Lower lobe of right lung (tissue), 2 donors: Measurements from ENCODE around the gene CADM2. TPM values are rescaled to one million over a fixed set of nuclear protein-coding genes. Genes with fewer than 3 reads are reported as not detected.

Experiments used
- ATAC-seq, 2 donors: fragments of 200-7000 bp; cut with Tn5 transposase; one replicate each; pipeline ENCODE4 v1.9.1; 2020 to 2022; ENCODE audit warnings: mild to moderate bottlenecking in 2 of 2, moderate library complexity in 2 of 2
- DNase-seq: peaks from one replicate; pipeline ENCODE4 v3.0.0-alpha.2; 2020
- H3K27ac ChIP-seq: fragments of 200-600 bp; one replicate; pipeline ENCODE4 v1.8.0; 2022
- H3K27me3 ChIP-seq: fragments of 200-600 bp; one replicate; pipeline ENCODE4 v1.8.0; 2022; ENCODE audit warnings: low read depth
- H3K36me3 ChIP-seq: fragments of 200-600 bp; one replicate; pipeline ENCODE4 v1.8.0; 2022; ENCODE audit warnings: mild to moderate bottlenecking
- H3K4me1 ChIP-seq: fragments of 200-600 bp; one replicate; pipeline ENCODE4 v1.8.0; 2022
- H3K4me3 ChIP-seq: fragments of 200-600 bp; one replicate; pipeline ENCODE4 v1.8.0; 2022; ENCODE audit warnings: mild to moderate bottlenecking
- H3K9me3 ChIP-seq: fragments of 200-600 bp; one replicate; pipeline ENCODE4 v1.8.0; 2022
- intact Hi-C: fragments of 100-400 bp; cut with DNase I; formaldehyde crosslinking; loops from one replicate; pipeline ENCODE4 v1.11.0; 2022
- total RNA-seq: library from RNA; stranded (reverse); fragmentation: NEBNext Ultra II Directional; extraction: Animal tissue kit (Norgen Biotek cat#: 25700); gene quantifications from one replicate; pipeline ENCODE4 v1.2.1, GENCODE V29; 2021
- TF ChIP-seq, protein P1 (sequence below): fragments of 200-600 bp; IDR thresholded peaks from one replicate; pipeline ENCODE4 v1.8.0; 2022; ENCODE audit warnings: antibody characterized with exemption, mild to moderate bottlenecking
- donor health status: DM: no; HTN: yes; CAD: no; lungs with severe emphysema.

Gene CADM2
- total RNA-seq, 1 donor from 2014 or later: 0.83 TPM

DNA sequence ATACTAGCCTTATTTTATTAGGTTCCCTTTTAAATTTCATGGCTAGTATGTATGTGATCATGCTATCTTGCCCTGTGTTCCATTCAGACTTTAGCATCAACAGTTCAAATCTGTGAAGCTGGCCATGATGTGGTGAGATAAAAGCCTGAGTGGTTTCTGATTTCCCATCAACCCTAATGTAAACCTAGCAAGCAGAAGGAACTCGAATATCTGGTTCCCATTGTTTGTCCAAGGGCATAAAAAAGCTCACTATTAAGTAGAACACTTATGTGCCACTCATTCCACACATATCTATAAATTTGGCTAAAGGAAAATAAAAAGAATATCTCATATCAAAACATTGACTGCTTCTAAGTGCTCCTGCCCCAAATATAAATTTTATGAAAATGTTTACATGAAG is 311.7 kb downstream of the CADM2 start:
- TF ChIP-seq, protein P1, sequence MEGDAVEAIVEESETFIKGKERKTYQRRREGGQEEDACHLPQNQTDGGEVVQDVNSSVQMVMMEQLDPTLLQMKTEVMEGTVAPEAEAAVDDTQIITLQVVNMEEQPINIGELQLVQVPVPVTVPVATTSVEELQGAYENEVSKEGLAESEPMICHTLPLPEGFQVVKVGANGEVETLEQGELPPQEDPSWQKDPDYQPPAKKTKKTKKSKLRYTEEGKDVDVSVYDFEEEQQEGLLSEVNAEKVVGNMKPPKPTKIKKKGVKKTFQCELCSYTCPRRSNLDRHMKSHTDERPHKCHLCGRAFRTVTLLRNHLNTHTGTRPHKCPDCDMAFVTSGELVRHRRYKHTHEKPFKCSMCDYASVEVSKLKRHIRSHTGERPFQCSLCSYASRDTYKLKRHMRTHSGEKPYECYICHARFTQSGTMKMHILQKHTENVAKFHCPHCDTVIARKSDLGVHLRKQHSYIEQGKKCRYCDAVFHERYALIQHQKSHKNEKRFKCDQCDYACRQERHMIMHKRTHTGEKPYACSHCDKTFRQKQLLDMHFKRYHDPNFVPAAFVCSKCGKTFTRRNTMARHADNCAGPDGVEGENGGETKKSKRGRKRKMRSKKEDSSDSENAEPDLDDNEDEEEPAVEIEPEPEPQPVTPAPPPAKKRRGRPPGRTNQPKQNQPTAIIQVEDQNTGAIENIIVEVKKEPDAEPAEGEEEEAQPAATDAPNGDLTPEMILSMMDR: no peak
- H3K36me3 ChIP-seq: no peaks in the 10 kb centered on the region
- no peak overlapping the region for H3K27ac ChIP-seq
- DNase-seq (no peak), ATAC-seq (no peak)
- intact Hi-C loops: no loop called here
- H3K4me1 ChIP-seq: no peaks in the 10 kb centered on the region
- no peaks in the 10 kb centered on the region for H3K9me3 ChIP-seq
- no peak overlapping the region for H3K4me3 ChIP-seq
- no peaks in the 10 kb centered on the region for H3K27me3 ChIP-seq

DNA sequence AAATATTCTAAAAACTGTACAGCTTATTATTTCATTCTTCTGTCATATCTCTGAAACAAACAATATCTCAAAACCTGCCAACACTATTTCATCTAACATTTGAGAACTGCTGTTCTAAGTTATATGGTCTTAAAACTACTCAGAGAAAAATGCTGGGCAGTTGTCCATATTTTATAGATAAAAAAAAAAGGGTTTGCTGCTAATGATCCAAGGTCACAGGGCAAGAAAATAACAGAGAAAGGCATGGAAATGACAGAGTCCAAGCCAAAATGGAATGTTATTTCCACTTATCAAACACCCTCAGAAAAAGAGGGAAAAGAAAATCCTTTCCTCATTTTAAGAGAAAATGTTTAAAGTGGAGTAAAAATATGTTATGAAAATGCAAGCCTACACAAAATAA is 313.1 kb downstream of the CADM2 start:
- DNase-seq: no peak
- Histone ChIP-seq H3K27ac (no peak overlapping the region), H3K4me3 (no peak overlapping the region), H3K36me3 (no peaks in the 10 kb centered on the region), H3K27me3 (no peaks in the 10 kb centered on the region), H3K9me3 (no peaks in the 10 kb centered on the region), H3K4me1 (no peaks in the 10 kb centered on the region)
- TF ChIP-seq, protein P1: no peak
- ATAC-seq: no peak
- intact Hi-C loops: no loop called here

DNA sequence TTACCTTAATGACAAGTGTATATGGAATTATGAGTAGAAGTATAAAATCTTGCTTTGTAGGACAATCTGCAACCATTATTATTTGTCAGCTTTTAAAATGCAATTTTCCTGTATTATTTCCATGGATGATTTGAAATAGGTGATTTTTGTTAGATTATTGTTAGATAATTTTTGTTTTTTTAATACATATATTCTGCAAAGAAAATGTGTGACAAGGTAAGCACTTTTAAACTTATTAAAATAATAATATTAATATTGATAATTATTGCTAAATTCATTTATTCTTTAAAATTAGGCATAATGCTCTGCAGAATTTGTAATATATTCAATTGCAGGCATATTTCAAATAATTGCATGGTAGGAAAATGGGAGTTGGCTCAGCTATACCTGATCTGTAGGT is 329.5 kb downstream of the CADM2 start:
- ATAC-seq (no peak), DNase-seq (no peak)
- intact Hi-C loops: no loop called here
- Histone ChIP-seq H3K27me3 (no peaks in the 10 kb centered on the region), H3K36me3 (no peaks in the 10 kb centered on the region), H3K4me3 (no peak overlapping the region), H3K9me3 (no peaks in the 10 kb centered on the region), H3K27ac (no peak overlapping the region), H3K4me1 (no peaks in the 10 kb centered on the region)
- TF ChIP-seq, protein P1: no peak

DNA sequence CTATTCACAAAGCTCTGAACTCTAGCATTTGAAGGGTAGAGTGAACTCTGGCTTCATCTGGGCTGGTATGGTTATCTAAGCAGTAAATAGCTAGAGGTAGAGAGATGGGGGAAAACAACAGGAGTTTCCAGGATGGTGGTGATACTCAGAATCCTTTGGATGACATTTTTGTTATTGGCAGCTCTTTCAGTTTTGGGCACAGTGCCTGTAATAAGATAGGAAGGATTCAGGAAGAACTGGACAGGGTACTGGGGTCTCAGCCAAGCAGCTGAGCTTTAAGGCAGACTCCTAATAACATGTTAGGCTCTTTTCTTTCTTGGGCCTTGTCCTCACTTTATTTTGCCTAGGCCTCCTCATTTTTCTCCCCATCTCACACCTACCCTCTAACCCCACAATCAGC is 338.5 kb downstream of the CADM2 start:
- no peaks in the 10 kb centered on the region for H3K27me3 ChIP-seq

DNA sequence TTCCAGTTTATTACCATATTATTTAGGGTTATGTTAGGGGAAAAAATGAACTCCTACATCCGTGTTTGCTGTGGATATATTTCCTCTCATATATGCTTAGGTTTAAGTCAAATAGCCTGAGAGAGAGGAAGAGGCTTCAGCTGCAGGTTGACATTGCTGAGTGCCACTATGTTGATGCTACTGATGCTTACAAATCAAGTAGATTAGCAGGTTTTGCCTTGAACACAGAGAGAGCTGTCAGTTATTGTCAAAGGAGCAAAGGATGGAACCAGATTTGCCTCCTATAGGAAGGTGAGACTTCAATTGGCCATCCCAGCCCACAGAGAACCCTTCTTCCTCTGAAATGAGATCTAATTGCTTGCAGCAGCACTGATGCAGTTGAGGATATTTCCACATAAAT is 339.2 kb downstream of the CADM2 start:
- DNase-seq: no peak
- no peaks in the 10 kb centered on the region for H3K9me3 ChIP-seq
- no peaks in the 10 kb centered on the region for H3K36me3 ChIP-seq
- TF ChIP-seq, protein P1: no peak
- intact Hi-C loops: no loop called here
- no peak overlapping the region for H3K4me3 ChIP-seq
- no peak overlapping the region for H3K27ac ChIP-seq
- H3K4me1 ChIP-seq: no peaks in the 10 kb centered on the region
- ATAC-seq: no peak
- H3K27me3 ChIP-seq: no peaks in the 10 kb centered on the region

More for the DNA sequence above, 338.5 kb downstream of the CADM2 start:
- no peak for DNase-seq
- Histone ChIP-seq H3K27ac (no peak overlapping the region), H3K9me3 (no peaks in the 10 kb centered on the region), H3K4me3 (no peak overlapping the region), H3K36me3 (no peaks in the 10 kb centered on the region), H3K4me1 (no peaks in the 10 kb centered on the region)
- intact Hi-C loops: no loop called here
- ATAC-seq: no peak
- TF ChIP-seq, protein P1: no peak

DNA sequence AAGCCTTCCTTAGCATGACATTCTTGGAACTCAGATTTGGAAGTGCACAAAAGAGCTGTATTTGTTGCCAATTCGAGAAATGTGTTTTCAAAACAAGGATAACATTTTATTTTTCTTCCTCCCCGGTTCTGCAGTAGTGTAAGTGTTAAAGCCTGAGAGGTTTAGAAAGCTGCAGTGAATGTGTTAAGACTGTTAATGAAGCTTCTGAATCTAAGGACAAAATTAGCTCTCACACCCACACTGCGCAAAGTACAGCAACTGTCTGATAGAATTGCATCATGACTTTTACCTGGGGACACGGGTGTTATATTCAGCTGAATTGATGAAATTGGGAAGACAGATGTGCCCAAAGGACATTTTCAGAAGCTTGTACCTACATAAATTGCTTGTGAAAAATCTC is 344.4 kb downstream of the CADM2 start:
- Histone ChIP-seq H3K4me3 (no peak overlapping the region), H3K36me3 (no peaks in the 10 kb centered on the region), H3K27ac (no peak overlapping the region), H3K9me3 (no peaks in the 10 kb centered on the region), H3K27me3 (no peaks in the 10 kb centered on the region), H3K4me1 (no peaks in the 10 kb centered on the region)
- no peak for DNase-seq
- intact Hi-C loops: no loop called here
- TF ChIP-seq, protein P1: no peak
- no peak for ATAC-seq
